ENCODE measurements around the gene ARID1B.

The ARID1B gene

GRCh38 chr6:156776840-156777576 is at the start of gene ARID1B:
TSS of gene ARID1B (plus strand) at chr6:156777378. CDS start at chr6:156777681, 303 bp downstream.
- DNase-seq = peak; percentile 66

DNA sequence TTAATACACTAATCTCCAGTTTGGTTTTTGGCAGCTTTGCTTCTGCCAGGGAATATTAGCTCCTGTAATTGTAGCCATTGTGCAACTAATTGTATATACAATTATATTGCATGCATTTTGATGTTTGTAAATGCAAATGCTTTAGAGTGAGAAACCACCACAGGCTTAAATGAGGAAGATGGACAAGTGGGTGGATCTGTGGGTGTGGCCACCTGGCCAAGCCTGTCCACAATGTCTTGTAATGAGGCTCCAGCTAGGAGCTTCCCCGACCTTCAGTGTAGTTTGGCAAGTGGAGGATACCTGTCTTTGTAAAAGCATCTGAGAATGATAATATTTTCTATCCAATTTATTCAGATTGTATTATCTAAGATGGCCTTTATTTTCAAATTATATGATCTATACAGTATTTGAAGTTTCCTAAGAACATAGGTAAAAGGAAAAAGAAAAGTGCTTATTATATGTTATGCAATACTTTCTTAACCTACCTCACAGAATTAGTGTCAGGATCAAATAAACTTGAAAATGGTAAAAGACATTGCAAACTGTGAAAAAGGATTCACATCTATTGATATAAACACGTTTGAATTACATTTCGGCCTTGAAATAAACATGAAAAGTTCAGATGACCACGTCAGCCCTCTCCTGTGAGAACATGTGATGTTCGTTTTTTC is 49.3 kb upstream of the ARID1B start:
- DNase-seq = no peak

DNA sequence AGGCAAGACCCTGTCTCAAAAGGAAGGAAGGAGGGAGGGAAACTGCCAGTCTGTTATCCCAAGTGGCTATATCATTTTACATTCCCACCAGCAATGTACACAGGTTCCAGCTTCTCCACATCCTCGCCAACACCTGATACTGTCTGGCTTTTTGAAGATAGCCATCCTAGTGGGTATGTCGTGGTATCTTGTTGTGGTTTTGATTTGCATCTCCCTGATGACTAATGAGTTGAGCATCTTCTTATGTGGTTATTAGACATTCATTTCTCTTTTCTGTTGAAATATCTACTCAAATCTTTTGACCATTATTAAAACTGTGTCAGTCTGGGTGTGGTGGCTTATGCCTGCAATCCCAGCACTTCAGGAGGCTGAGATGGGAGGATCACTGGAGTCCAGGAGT is 47.9 kb upstream of the ARID1B start:
- no peak for DNase-seq

DNA sequence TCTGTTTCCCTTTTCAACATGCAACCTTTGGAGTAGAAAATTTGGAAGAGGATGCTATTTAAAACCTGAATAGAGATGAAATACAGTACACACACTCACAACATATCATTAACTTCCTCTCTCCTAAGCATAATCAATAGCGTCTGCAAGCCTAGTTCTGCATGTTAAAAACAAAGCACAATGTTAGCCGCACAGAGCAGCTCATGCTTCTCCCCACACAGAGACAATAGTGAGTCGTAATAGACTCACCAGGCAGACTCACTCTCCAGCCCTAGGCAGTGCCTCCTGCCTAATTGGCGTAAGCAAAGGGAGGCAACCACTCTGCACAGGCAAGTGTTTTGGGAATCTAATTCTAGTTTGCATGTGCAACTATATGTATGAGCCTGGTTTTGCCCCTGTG is 45.8 kb upstream of the ARID1B start:
- DNase-seq = no peak

DNA sequence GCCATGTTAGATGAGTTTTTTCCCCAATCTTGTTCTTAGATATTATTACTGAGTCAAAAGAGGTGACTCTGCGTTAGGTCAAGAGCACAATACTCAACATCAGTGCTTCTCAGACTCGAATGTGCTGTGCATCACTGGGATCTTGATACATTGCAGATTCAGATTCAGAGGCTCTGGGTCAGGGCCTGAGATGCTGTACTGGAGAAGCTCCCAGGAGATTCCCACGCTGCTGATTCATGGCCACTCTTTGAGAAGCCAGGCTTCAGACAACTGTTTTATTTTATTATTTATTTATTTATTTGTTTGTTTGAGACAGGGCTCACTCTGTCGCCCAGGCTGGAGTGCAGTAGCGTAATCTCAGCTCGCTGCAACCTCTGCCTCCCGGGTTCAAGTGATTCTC is 41.4 kb upstream of the ARID1B start:
- DNase-seq = no peak

- DNase-seq = no peak
These were observed 36.6 kb upstream of the ARID1B start for GRCh38 chr6:156740604-156741003.

DNA sequence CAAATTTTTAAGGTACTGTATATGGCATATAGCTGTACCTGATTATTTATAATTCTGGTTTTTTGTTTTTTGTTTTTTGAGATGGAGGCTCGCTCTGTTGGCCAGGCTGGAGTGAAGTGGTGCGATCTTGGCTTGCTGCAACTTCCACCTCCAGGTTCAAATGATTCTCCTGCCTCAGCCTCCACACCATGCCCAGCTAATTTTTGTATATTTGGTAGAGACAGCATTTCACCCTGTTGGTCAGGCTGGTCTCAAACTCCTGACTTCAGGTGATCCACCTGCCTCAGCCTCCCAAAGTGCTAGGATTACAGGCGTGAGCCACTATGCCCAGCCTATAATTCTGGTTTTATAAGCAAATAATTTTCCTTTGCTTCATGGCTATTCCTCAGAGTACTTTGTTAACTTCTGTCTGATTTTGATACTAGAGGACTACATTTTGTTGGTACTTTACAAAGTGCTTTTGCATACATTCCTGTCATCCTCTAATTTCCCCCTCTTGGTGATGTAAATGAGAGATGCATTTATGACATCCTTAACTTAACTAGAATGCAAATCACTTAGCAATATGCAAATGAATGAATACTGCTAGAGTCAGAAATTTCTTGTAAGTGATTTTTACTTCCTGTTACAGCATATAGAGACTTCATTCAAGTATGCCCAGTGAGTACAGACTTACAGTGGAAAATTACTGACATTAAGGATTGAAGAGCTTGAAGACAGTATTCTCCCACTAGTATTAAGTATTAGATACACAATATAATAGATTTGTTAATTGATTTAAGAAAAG is 35.7 kb upstream of the ARID1B start:
- no peak for DNase-seq

DNA sequence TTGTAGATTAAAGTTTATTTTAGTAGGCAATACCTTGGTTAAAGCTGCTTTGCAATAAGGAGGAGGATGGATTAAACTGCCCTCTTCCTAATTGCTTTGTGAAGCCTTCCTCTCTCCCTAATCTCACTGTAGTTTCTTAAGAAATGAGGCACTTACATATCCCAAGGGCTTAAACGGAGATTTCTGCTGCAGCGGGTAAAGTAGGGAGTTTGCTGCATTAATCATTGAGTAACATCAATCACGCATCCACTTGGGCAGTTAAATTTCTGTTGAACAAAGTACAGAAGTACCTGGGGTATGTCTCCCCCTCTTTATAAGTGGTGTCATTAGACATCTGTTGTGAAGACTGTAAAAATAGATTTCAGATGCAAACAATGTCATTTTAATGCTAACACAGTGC is 29.5 kb upstream of the ARID1B start:
- DNase-seq = no peak

DNA sequence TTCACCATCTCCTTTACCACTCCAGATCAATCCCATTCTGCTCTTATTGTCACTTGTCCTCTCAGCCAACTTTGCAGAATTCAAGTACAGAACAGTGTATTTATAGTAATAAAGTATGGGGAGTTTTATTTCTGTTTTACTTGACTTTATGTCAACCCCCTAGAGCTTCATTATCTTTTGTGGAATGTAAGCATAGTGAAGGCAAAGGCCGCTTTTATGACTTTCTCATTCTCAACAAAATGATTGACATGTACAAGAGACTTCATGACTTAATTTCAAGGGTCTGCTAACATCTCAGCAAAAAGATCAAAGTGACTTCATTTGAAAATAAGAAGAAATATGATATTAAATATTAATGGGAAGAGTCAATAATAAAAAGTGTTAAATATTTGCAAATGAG is 28.7 kb upstream of the ARID1B start:
- no peak for DNase-seq

DNA sequence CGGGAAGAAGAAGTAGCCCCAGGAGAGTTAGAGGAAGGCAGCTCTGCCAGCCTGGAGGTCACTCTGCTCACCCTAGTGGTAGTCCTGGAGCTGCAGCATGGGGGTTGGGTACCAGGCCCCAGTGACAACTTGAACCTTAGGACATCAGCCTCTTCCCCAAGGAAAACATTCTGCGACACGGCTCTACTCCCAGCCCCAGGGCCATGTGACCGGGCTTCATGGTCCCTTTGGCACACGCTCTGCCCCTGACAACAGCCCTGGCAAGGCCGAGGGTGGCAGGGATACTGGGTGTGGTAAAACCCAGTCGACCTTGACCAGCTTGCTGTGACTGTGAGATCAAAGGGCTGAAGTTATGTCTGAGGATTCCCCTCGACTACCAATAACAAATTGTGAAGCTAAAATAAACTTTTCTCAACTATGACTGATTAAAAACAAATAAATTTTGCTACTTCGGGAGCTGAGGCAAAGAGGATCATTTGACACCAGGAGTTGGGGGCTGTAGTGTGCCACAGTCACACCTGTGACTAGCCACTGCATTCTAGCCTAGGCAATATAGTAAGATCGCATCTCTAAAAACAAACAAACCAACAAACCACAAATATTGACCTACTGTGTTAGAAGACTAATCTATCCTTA is 24.4 kb upstream of the ARID1B start:
- no peak for DNase-seq

DNA sequence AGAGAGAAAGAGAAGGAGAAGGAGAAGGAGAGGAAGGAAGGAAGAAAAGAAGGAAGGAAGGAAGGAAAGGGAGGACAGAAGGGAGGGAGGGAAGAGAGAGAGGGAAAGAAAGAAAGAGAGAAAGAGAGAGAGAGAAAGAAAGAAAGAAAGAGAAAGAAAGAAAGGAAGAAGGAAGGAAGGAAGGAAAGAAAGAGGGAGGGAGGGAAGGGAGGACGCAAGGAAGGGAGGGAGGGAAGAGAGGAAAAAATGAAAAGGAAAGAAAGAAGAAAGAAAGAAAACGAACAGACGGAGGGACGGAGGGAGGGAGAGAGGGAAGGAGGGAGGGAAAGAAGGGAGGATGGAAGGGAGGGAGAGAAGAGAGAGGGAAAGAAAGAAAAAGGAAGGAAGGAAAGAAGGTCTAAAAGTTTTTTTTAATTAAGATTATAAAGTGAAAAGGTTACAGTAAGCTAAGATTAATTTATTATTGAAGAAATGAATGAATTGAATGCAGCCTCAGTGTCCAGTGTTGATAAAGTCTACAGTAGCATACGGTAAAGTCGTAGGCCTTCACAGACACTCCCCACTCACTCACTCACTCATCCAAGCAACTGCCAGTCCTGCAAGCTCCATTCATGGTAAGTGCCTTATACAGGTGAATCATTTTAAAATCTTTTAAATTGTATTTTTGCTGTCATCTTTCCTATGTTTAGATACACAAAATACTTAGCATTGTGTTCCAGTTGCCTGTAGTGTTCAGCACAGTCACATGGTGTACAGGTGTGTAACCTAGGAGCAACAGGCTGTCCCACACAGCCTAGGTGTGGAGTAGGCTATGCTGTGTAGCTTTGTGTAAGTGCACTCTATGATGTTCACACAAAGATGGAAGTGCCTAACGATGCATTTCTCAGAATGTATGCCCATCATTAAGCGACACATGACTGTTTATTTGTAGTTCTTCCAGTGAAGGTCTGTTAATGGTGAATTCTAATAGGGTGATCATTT is 20.3 kb upstream of the ARID1B start:
- DNase-seq = no peak

DNA sequence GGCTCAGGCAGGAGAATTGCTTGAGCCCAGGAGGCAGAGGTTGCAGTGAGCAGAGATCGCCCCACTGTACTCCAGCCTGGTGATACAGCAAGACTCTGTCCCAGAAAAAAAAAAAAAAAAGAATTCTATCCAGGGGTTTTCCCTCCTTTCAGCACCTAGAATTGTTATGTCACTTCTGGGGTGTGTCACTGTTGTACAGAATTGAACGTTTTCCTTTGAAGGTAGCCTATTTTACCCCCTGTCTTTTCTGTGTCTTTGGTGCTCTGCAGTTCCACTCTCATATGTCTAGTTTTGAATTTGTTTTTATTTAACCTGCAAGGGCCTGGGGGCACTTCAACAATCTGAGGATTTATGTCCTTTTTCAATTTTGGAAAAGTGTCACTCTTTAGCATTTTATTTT is 19.3 kb upstream of the ARID1B start:
- no peak for DNase-seq

GRCh38 chr6:156760377-156760776 is 16.8 kb upstream of the ARID1B start:
- no peak for DNase-seq

DNA sequence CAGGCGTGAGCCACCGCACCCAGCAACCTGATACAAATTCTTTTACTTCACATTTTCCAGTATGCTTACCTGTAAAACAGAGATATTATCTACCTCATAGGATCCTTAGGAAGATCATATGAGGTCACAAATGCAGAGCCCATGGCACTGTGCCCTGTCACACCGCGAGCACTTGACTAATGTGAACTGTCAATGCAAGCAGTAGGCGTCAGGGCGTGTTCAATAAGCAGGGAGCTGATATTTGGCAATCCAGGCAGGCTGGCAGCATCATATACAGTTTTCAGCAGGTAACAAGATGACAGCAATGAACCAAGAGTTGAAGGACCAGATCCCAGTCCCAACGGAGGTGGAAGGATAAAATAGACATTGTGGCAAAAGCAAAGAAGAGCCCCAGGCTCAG is 14.6 kb upstream of the ARID1B start:
- DNase-seq = no peak

DNA sequence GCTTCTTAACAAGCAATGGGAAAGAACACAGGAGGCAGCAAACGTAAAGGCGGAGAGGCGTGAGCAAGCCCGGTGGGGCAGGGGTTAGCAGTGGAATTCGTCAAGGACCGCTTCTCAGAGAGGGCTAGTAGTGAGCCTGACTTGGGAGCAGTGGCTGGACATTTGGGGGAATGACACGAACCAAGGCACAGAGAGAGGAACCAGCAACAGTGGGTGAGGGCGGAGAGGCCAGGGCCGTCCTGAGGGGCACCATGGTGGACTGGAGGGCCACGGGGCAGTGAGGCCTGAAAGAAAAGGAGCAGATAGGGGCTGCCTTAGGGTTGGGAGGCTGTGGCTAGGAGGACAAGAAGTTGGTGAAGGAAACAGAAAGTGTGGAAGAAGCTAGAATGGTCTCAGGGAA is 12.1 kb upstream of the ARID1B start:
- DNase-seq = no peak

DNA sequence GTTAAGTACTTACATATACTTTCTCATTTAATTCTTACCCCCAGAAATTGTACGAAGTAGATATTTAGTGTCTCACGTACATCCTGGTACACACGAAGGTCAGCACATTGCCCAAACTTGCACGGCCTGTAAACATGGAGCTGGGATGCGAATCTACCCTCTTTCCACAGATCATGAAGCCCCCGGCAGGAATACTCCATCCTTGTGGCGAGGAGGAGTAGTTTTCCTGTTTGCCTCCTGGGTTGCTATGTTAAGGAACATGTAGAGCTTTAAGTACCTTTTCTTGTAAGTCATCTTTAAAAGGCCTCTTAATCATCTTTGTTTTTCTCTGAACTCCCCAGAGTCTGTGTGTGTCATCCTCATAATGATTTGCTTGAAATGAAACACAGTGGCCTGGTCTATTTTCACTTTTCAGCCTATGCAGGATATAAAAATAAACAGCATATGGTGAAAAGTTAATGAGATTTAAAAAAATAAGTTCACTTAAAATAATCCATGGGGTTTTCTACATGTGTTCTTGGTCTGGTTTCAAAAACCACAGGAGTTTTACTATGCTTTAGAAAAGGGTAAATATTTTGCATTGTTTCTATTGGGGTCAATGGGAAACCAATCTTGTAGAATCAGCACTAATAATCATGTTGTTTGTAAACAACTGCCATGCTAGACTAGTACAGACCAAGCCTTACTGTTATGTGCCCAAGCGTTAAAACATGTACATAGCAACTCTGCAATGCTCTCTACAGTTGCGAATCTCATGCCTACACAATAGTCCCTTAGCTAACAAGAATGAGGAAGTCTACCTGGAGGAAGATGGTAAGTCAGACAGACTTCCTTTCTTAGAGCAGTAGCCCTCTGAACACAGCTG is 9.3 kb upstream of the ARID1B start:
- no peak for DNase-seq

DNA sequence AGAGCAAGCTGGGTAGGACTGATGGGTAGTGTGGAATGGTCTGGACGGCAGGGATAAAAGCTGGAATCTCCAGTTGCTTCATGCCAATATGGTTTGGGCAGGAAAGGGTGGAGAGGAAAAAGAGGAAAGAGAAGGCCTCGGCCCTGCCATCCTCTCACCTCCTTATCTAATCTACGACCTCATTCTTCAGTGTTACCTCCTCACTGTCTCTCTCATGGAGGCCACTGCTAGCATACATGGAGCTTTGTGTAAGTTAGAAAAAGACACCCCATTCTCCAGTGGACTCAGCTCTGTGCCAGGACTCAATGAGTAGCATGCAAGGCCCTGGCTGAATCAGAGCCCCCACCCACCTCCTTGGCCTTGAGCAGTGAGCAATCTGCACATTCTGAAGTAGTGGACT is 6.1 kb upstream of the ARID1B start:
- no peak for DNase-seq

- no peak for DNase-seq
These were observed 5.4 kb upstream of the ARID1B start for GRCh38 chr6:156771761-156772160.

DNA sequence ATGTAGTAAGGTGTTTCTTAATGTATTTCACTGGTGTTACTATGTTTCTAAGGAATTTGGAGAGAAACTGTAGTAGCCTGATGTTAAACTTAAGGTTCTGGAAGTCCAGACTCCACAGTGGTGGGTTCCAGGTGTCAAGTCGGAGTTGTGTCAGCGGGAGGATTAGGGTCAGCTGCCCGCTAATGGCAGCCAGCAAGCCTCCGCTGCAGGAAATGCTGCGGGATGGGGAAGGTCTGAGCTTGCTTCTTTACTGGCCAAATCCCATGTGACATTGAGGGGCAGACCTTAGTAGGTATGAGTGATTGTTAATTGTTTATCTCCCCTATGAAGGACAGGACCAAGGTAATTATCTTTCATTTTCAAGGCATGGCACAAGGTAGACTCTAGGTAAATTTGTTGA is 3.7 kb upstream of the ARID1B start:
- no peak for DNase-seq

DNA sequence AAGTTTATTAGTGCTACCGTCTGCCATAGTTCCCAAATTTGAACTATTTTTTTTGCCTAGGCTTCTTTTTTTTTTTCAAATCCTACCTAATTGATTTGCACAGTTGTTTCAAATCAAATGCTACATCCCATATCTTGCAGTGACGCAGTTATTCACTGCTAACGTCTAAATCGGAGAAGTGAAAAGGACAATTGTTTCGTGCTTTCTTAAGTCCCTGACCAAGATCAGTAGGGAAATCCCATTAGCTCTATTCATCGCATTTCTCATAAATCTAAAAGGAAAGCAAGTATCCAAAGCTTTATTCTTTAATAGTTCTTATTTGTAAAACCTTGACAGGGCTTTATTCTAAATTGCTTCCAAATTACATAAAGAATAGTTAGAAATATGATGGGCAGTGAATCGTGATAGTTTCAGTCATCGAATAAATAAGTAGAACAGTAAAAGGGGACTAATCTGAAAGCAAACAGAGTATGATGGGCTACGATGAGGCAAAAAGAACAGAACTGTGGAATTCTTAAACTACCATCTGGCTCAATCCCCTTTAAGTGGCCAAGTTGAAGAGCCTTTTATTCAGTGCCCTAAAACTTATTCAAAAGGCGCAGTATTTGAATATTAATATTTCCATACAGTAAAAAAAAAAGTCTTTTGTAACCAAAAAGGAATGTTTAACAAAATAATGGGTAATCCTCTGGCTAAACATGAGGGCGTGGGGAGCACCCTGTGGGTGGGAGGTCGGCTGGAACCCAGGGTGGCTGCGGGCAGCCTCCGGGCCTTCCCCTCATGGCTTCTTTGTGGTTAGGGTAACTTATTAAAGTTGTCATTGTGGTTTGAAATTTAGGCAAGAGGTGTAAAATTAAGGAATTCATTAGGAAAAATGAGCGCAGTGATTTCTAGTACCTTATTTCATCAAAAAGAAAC is 3.0 kb upstream of the ARID1B start:
- DNase-seq = no peak
